Erythroblast (primary cell): ENCODE measurements around the gene MON1B.
"Not testable (repeated sequence)": the region's sequence is repeated elsewhere in the genome, so short reads cannot be mapped to it uniquely, and the experiment has no call there.

Experiments used
- DNase-seq, 2 experiments: peaks; one replicate each; lab custom pipeline; 2025; lab: John Stamatoyannopoulos, UW
- GATA1 ChIP-seq: IDR thresholded peaks from 2 replicates; pipeline ENCODE4 v1.6.1; 2011; ENCODE audit warnings: low read depth, mild to moderate bottlenecking, control low read depth, low read length, moderate library complexity
- POLR2A ChIP-seq: IDR thresholded peaks from 2 replicates; pipeline ENCODE4 v1.6.1; 2011; ENCODE audit warnings: mild to moderate bottlenecking, low read length

Gene MON1B

DNA sequence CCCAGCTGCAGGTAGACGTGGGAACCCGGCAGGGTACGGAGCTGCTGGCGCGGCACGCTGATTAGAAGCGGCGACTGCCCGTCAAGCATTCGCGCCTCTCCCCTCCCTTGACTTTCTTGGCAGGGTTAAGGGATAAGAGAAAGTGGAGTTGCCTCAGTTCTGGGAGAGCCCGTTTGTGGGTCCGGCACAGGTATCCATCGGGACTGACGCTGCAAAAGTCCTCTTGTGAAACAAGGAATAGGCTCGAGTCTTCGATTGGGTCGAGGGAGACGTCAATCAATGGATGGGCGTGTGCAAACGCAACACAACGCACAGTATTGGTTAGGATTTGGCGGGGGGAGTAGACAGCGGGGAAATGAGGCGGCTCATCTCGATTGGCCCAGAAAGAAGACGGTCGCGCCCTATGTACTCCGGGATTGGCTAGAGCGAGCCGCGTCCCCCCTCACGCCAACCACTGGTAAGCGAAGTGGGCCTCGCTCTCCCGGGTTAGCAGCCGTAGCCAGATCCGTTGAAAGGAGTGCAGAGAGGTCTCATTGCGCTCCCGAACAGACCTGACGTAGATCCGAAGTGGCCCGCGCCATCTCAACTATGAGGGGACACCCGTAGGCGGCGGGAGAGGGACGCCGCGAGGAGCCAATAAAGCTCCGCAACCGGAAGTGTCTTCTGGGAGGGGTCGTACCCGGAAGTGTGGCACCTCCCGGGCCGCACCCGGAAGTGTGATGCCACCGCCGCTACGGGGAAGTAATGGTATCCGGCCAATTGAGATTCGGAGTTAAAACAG lies at the start of gene MON1B:
MON1B (plus strand) TSS at position 713 of the 781 bp plus-strand sequence. CDS start 296 bp downstream, outside the sequence.
- DNase-seq: peak; percentile 98

GRCh38 chr16:77143364-77143763 lies 47.6 kb upstream of the MON1B start:
- TF ChIP-seq GATA1 (no peak), POLR2A (no peak)
- DNase-seq: no peak

More for the DNA sequence above, at the start of gene MON1B:
- TF ChIP-seq POLR2A (peak; percentile 93), GATA1 (no peak)

DNA sequence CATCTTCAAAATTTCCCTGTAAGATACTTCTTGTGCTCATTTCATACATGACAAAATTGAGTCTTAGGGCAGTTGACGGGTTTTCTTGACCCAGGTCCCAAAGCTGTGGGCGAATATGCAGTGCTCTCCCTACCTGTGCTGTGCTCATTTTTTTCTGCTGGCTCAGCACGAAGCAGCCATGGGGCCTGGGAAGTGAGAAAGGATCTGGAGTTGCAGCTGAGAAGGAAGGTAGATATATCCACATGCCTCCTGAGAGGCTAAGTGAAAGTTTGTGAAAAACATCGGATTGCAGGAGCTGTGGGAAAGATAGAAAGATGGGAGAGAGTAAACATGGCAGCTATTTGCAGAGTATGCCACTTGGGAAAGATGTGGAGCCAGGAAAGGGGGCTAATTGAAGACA lies 42.9 kb upstream of the MON1B start:
- DNase-seq: no peak
- no peak for TF ChIP-seq GATA1
- TF ChIP-seq POLR2A: no peak

DNA sequence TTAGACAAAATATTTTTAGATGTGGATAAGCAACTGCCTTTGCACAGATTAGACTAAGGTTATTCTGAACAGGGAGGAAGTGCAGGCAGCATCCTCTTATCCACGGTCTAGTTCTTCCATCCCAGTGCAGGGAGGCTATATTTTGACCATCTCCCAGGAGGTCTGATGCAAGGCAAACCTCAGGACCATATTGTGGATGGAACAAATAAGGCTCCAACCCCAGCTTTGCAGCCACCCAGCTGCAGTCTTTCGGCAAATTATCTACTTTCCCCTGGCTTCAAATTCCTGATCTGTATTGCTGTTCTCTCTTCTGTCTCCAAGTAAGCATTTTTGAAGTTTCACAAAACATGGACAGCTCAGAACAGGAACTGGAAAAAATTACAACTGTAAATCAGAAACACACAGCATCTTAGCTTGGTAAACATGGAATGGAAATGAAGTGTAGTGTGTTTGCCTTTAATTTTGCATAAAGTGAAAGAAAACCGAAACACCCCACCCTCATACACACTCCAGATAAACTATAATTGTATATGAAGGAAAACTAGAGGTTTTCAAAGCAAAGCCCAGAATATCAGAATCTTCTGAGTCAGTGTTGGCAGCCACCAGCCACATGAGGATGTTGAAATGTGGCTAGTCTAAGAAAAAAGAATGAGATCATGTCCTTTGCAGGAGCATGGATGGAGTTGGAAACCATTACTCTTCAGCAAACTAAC lies 33.5 kb upstream of the MON1B start:
- no peak for DNase-seq
- TF ChIP-seq POLR2A: no peak
- TF ChIP-seq GATA1: no peak

GRCh38 chr16:77158293-77158692 lies 32.7 kb upstream of the MON1B start:
- TF ChIP-seq GATA1 (no peak), POLR2A (no peak)
- DNase-seq: no peak

- no peak for TF ChIP-seq GATA1
- no peak for TF ChIP-seq POLR2A
- DNase-seq: no peak
Measured at GRCh38 chr16:77165006-77165405, 26.0 kb upstream of the MON1B start.

- not testable (repeated sequence) for DNase-seq
Measured at GRCh38 chr16:77165536-77166236, 25.3 kb upstream of the MON1B start.

- no peak for DNase-seq
- TF ChIP-seq POLR2A: no peak
- no peak for TF ChIP-seq GATA1
Measured at GRCh38 chr16:77166726-77167125, 24.3 kb upstream of the MON1B start.

- TF ChIP-seq POLR2A: no peak
- TF ChIP-seq GATA1: no peak
- no peak for DNase-seq
Measured at GRCh38 chr16:77168901-77169300, 22.1 kb upstream of the MON1B start.

GRCh38 chr16:77169650-77170236 lies 21.2 kb upstream of the MON1B start:
- DNase-seq: peak; percentile 50 to 72
- TF ChIP-seq GATA1: no peak
- TF ChIP-seq POLR2A: no peak

DNA sequence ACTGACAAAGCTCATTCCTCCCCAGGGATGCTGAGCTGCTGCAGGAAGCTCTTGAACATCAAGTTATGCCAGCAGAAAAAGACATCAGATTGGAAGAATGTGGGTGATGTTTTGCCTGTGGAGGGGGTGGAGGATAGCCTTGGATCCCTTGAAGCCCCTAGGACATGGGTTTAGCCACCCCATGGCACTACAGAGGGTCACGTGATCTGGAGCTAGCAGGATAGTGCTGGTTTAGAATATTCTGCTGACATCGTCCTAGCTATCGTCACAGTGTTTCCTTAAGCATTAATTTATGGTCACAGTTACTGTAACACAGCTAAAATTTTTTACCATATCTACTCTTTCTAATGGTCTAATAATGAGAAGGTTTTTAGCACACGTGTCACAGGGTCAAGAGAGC lies 20.2 kb upstream of the MON1B start:
- DNase-seq: no peak
- TF ChIP-seq GATA1 (no peak), POLR2A (no peak)

DNA sequence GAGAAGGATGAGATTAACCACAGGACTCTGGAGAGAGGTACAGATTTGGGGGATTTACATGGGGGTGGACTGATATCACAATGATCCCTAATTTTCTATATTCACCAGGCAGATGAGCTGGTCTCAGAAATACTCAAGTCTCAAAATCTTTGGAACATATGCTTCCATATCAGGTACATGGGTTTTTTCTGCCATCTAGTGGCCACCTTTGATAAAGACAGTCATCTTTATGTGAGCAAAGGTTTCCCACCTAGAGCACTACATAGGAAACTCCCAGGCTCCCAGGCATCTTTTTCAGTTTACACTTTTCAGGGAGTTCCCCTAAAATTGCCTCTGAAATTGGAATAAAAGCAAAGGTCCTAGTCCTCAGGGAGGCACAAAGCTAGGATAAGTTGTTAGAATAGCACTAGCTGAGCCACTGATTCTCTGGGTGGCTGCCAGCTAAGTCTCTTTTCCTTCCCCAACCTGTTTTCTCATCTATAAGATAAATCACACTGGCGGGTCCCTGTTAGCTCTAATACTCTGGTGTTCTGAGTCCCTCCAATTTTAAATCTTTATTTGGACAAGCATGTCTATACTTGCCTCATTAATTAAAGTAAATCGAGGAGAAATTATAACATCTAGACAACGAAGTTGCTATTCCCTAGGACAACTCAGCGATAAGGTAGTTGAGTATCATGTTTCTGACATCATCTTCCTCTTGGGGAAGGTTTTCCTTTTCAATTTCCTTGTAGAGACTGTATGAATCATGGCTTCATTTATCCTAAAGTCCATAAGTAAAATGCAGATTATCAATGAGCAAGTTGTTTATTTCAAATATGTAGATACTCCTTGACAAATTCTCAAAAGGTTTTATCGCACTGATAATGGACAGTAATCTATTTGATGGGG lies 19.0 kb upstream of the MON1B start:
- TF ChIP-seq POLR2A (no peak), GATA1 (no peak)
- peak; percentile 44 to 73 for DNase-seq

- TF ChIP-seq POLR2A (no peak), GATA1 (no peak)
- no peak for DNase-seq
Measured at GRCh38 chr16:77172951-77173350, 18.0 kb upstream of the MON1B start.
